Body of pancreas (tissue), 4 donors: ENCODE data around the gene ANAPC5. TPM values are rescaled to one million over a fixed set of nuclear protein-coding genes. Genes with fewer than 3 reads are reported as not detected.

Source experiments
- ATAC-seq: fragments of 150-250 bp; one replicate; pipeline ENCODE4 v1.9.1; 2016
- DNase-seq, 4 donors: peaks; one replicate each; pipeline ENCODE4 v3.0.0-alpha.2; 2019
- H3K27ac ChIP-seq, 4 donors: fragments of 200-600 bp; sonication (generic); 1 replicate in 3 of 4; 2 replicates in 1 of 4; pipeline versions ENCODE4 v1.5.1 to v1.6.1; 2016 to 2019; ENCODE audit warnings: mild to moderate bottlenecking in 1 of 4, mixed read lengths in 1 of 4, moderate library complexity in 1 of 4
- H3K27me3 ChIP-seq, 2 donors: fragments of 200-600 bp; sonication (generic); one replicate each; pipeline ENCODE4 v1.6.0; 2016; ENCODE audit warnings: mild to moderate bottlenecking in 1 of 2
- H3K36me3 ChIP-seq, 2 donors: fragments of 200-600 bp; sonication (generic); replicated peaks in 1 of 2; 2 replicates each; pipeline ENCODE4 v1.5.1; 2016; ENCODE audit warnings: low read depth in 2 of 2; ENCODE audit not compliant: insufficient read depth in 1 of 2
- H3K4me1 ChIP-seq: fragments of 200-600 bp; sonication (generic); one replicate; pipeline ENCODE4 v1.6.0; 2016
- H3K4me3 ChIP-seq, 2 donors: fragments of 200-600 bp; sonication (generic); 1 replicate in 1 of 2; 2 replicates in 1 of 2; pipeline ENCODE4 v1.5.1; 2016 to 2019
- H3K9me3 ChIP-seq, 3 donors: fragments of 200-600 bp; sonication (generic); 1 replicate in 2 of 3; 2 replicates in 1 of 3; pipeline ENCODE4 v1.5.1; 2016
- POLR2A ChIP-seq, 3 donors: fragments of 450-650 bp; IDR thresholded peaks; one replicate each; pipeline ENCODE4 v1.6.1; 2016; ENCODE audit warnings: antibody characterized with exemption in 3 of 3, mild to moderate bottlenecking in 2 of 3
- WGBS, 2 donors: methylation state at CpG; one replicate each; pipeline ENCODE4 v1.1.5; 2017; 5-methylcytosine and 5-hydroxymethylcytosine counted together
- intact Hi-C: fragments of 100-400 bp; cut with DNase I; formaldehyde crosslinking; loops from one replicate; pipeline ENCODE4 v1.15.1; 2023
- total RNA-seq, 2 donors: library from RNA; depleted of rRNA; stranded (reverse); fragments of >200 nt; gene quantifications; one replicate each; pipeline ENCODE4 v1.1.0, GENCODE V29; 2016
- TF ChIP-seq, protein P1 (sequence below), 7 experiments: fragments of 450-650 bp in 4 of 7; fragments of 200-600 bp in 3 of 7; sonication (generic) in 3 of 7; IDR thresholded peaks; one replicate each; pipeline ENCODE4 v1.5.1; 2016 to 2019; ENCODE audit warnings: antibody characterized with exemption in 7 of 7

The ANAPC5 gene
- total RNA-seq, 2 donors from 2014 or later: 111 to 135 TPM

DNA sequence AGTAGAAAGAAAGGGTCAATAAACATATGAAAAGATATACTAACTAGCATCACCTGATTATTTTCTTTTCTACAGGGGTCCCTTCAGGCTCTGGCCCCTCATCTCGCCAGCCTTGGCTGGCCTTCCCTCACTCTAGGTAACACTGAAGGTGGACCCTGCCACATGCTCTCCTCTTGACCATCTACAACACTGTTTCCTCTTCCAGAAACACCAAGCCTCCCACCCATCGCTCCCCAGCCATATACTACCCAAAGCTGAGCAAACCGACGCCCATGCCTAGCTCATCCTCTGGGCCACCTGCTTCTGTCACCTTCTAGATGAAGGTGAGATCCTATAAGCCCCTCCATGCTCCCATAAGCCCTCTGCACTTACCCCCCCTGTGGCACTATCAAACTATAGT, 14.8 kb downstream of the ANAPC5 start:
- Histone ChIP-seq H3K36me3 (peaks cover 0 to 13% of the 10 kb centered on the region in 2 donors), H3K4me3 (no peak overlapping the region), H3K27ac (no peak overlapping the region), H3K9me3 (no peaks in the 10 kb centered on the region), H3K27me3 (no peaks in the 10 kb centered on the region), H3K4me1 (peaks cover 5% of the 10 kb centered on the region)
- 97 to 99% methylated on average over 4 of the region's 4 CpGs for WGBS, 2 donors
- no peak for TF ChIP-seq POLR2A (IDR thresholded peaks at IDR 0.05)
- TF ChIP-seq, protein P1, sequence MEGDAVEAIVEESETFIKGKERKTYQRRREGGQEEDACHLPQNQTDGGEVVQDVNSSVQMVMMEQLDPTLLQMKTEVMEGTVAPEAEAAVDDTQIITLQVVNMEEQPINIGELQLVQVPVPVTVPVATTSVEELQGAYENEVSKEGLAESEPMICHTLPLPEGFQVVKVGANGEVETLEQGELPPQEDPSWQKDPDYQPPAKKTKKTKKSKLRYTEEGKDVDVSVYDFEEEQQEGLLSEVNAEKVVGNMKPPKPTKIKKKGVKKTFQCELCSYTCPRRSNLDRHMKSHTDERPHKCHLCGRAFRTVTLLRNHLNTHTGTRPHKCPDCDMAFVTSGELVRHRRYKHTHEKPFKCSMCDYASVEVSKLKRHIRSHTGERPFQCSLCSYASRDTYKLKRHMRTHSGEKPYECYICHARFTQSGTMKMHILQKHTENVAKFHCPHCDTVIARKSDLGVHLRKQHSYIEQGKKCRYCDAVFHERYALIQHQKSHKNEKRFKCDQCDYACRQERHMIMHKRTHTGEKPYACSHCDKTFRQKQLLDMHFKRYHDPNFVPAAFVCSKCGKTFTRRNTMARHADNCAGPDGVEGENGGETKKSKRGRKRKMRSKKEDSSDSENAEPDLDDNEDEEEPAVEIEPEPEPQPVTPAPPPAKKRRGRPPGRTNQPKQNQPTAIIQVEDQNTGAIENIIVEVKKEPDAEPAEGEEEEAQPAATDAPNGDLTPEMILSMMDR (IDR thresholded peaks at IDR 0.05): no peak
- DNase-seq: no peak
- intact Hi-C loops: no loop called here
- no peak for ATAC-seq

DNA sequence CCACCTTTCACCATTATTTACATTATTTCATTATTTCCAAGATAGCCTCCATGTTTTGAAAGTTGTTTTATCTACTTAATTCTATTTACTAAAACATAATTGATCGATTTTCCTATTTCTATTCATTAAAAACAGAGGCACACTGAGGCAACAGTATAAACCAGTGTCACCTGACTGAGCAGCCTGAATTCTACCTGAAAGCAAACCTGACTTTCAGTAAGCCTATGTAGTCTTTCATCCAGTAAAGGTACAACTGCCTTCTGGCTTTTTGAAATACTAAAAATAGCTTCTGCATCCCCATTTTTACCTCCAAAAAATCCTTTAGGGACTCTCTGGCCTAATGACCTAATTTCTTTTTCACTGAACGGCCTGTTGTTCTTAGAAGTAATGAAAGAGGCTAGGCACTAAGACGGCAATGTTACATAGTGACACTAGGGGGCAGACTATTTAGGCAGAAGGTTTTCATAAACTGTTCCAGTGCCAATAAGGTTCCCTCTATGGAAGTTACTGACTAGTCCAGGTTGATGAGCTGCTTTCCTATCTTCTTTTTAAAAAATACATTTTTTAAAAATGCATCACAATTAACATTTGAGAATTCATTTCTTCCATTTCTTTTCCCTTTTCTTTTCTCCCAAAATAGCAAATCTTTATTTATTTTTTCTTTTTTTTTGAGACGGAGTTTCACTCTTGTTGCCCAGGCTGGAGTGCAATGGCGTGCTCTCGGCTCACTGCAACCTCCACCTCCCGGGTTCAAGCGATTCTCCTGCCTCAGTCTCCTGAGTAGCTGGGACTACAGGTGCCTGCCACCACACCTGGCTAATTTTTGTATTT, 17.5 kb downstream of the ANAPC5 start:
- H3K4me1 ChIP-seq: peaks cover 31% of the 10 kb centered on the region
- H3K27me3 ChIP-seq: no peaks in the 10 kb centered on the region
- DNase-seq: peak in 2 of 4 donors; percentile 40 to 44
- H3K4me3 ChIP-seq: no peak overlapping the region
- peaks cover 0 to 11% of the 10 kb centered on the region in 2 donors for H3K36me3 ChIP-seq
- TF ChIP-seq, protein P1 (IDR thresholded peaks at IDR 0.05): peak; percentile 58 to 94 (median 84)
- TF ChIP-seq POLR2A (IDR thresholded peaks at IDR 0.05): no peak
- WGBS, 2 donors: 53 to 55% methylated on average over 8 of the region's 8 CpGs
- peak; percentile 78 for ATAC-seq
- no peaks in the 10 kb centered on the region for H3K9me3 ChIP-seq
- intact Hi-C loops: no loop called here
- no peak overlapping the region for H3K27ac ChIP-seq

DNA sequence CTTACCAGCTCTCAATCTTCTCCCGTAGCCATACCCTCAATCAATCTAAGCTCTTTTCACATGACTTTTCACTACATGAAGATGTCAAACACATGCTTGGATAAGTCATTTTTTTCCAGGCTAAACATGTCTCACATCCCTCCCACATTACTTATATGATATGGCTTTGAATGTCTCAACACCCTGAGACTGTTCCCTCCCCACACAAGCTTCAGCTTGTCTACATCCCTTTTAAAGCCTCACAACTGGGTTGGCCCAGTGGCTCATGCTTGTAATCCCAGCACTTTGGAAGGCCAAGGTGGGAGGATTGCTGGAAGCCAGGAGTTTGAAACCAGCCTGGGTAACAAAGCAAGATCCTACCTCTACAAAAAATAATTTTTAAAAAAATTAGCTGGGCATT, 18.5 kb downstream of the ANAPC5 start:
- H3K27me3 ChIP-seq: no peaks in the 10 kb centered on the region
- peaks cover 35% of the 10 kb centered on the region for H3K4me1 ChIP-seq
- H3K36me3 ChIP-seq: peaks cover 0 to 11% of the 10 kb centered on the region in 2 donors
- H3K4me3 ChIP-seq: no peak overlapping the region
- 88 to 100% methylated on average over 1 of the region's 1 CpG for WGBS, 2 donors
- no peak overlapping the region for H3K27ac ChIP-seq
- DNase-seq (no peak), ATAC-seq (no peak)
- H3K9me3 ChIP-seq: no peaks in the 10 kb centered on the region
- TF ChIP-seq POLR2A (IDR thresholded peaks at IDR 0.05): no peak
- TF ChIP-seq, protein P1 (IDR thresholded peaks at IDR 0.05): no peak
- intact Hi-C loops: no loop called here

DNA sequence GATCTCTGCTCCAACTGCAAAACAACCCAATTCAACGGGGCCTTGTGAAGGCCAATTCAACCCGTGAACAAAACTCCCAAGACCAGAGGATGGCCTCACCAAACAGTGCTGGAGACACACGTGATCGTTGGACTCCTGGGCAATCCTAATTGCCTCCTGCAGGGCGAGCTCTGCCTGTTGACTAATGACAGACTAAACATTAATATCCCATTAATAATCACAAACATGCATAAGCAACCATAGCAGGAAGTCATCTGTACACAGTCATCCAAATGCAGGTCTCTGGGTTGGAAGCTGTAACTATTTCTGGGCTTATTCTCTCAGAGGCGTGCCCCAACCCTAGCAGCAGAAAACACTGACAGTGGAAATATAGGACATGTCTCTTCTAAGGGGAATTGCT, 21.0 kb downstream of the ANAPC5 start:
- no peak overlapping the region for H3K4me3 ChIP-seq
- H3K27me3 ChIP-seq: no peaks in the 10 kb centered on the region
- DNase-seq (peak in 3 of 4 donors; percentile 32 to 44 (median 38)), ATAC-seq (peak; percentile 63)
- intact Hi-C loops: no loop called here
- no peak for TF ChIP-seq POLR2A (IDR thresholded peaks at IDR 0.05)
- TF ChIP-seq, protein P1 (IDR thresholded peaks at IDR 0.05): no peak
- peaks cover 0 to 11% of the 10 kb centered on the region in 2 donors for H3K36me3 ChIP-seq
- WGBS, 2 donors: 44 to 47% methylated on average over 6 of the region's 6 CpGs
- H3K9me3 ChIP-seq: no peaks in the 10 kb centered on the region
- H3K27ac ChIP-seq: peak overlapping the region; percentile 27 to 70 (median 53)
- peaks cover 55% of the 10 kb centered on the region for H3K4me1 ChIP-seq
